ENCODE results near the gene PPARA. TPM values are rescaled to one million over a fixed set of nuclear protein-coding genes. Genes with fewer than 3 reads are reported as not detected.
A peak's percentile ranks its signal among the peaks of the same experiment; 100 is the strongest.

Gene PPARA
- total RNA-seq (10 to 100 TPM; 12.7 to 18.6 TPM), polyA plus RNA-seq (ENCODE audit: insufficient read length in 2 of 2) (10 to 100 TPM; 11.9 to 12.3 TPM)
- long read RNA-seq, donor 1, partial matches to known transcripts: 0 of 1 reads
- long read RNA-seq, donor 1, other reads (novel, unspliced or antisense): 0 of 1 reads
- long read RNA-seq, donor 2: 0 reads
- long read RNA-seq, donor 3, partial matches to known transcripts: 0 of 1 reads
- long read RNA-seq, donor 3, other reads (novel, unspliced or antisense): 0 of 1 reads
- long read RNA-seq, donor 4, full-length matches to known transcripts: 2 of 2 reads
- long read RNA-seq, donor 4, partial matches to known transcripts: 0 of 2 reads
- long read RNA-seq, donor 4, other reads (novel, unspliced or antisense): 0 of 2 reads

DNA sequence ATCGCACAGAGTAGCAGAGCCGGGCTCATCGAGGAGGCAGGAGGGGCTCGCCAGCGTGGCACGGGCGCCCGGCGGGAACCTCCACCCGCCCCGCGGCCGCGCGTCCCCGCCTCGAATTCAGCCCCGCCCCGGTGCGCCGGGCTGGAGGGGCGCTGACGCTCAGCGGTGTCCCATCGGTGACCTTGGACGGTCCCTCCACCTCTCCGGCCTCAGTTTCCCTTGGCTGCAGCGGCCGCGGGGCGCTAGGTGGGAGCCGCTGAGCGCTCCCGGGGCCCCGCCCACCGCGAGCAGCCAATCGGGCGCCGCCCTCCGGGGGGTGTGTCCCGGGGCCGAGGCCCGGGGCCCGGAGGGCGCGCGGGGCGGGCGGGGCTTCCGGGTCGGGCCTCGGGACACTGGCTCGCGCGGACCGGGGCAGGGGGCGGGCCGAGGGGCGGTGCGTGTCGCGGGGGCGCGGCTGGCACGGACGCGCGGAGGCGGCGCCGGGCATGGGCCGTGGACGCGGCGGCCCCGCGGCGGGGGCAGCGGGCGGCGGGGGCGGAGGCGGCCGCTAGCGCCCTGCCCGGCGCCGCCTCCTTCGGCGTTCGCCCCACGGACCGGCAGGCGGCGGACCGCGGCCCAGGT, at the start of gene PPARA:
Gene PPARA, plus strand, starts transcription at position 493 of the 621 bp plus-strand sequence. CDS start 47,858 bp downstream, outside the sequence.
- WGBS (ENCODE audit: insufficient coverage): under 1% methylated on average over 98 of the region's 98 CpGs

DNA sequence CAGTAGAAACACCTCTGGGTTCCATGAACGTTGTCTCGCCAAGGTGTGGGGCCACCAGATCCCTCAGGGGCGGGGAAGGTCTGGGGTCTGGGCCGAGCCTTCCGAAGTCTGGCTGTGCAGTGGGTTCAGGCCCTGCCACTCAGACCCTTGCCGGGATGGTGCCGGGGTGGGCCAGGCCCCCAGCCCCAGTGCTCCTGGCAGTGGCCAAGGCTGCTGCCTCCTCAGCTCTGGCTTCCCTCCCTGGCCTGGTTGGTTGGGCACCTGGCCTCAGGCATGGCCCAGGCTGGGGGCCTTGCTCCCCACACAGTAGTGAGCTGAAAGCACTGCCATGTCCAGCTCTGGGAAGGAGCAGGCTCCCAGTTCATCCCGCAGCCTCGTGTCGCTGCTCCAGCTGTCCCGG, 48.2 kb upstream of the PPARA start:
- peaks cover 91% of the 10 kb centered on the region for H3K4me1 ChIP-seq (ENCODE audit: control insufficient read depth, insufficient read depth, low read length)

More for the DNA sequence above, at the start of gene PPARA:
- peak within 1 kb of the TSS; percentile 79 for H3K4me3 ChIP-seq (ENCODE audit: low read depth, low read length)
- H3K4me1 ChIP-seq (ENCODE audit: control insufficient read depth, insufficient read depth, low read length): peaks cover 29% of the 10 kb centered on the region
- peaks cover 13% of the 10 kb centered on the region for H3K36me3 ChIP-seq (ENCODE audit: control insufficient read depth, insufficient read depth, low read length)
- peak within 1 kb of the TSS; percentile 88 for H3K27ac ChIP-seq (ENCODE audit: low read depth, low read length)
- DNase-seq (ENCODE audit: low read depth in 4 of 6, low spot score in 6 of 6): peak in 5 of 6 donors; percentile 48 to 91 (median 66)
- H3K27me3 ChIP-seq (ENCODE audit: control insufficient read depth, insufficient read depth, low read length): no peaks in the 10 kb centered on the region
- no peaks in the 10 kb centered on the region for H3K9me3 ChIP-seq (ENCODE audit: control insufficient read depth, insufficient read depth, low read length)

DNA sequence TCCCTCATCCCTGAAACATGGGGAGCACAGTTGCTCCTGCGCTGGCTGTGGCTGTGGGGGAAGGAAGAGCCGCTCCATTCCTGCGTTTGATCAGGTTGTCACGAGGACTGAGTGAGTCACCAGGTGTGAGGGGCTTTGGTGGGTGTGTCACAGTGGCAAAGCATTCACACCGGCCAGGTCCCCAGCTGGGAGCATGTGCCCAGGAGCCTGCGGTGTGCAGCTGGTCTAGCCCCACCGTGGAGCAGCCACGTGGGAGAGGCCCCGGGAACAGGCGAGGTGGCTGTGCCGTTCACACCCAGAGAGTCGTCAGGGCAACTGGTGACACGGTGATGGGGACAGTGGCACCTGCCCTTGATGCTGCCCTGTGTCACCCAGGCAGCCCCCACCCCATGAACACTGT, 47.6 kb upstream of the PPARA start:
- Histone ChIP-seq H3K4me1 (ENCODE audit: control insufficient read depth, insufficient read depth, low read length) (peaks cover 91% of the 10 kb centered on the region), H3K36me3 (ENCODE audit: control insufficient read depth, insufficient read depth, low read length) (peaks cover 100% of the 10 kb centered on the region), H3K27ac (ENCODE audit: low read depth, low read length) (peak overlapping the region; percentile 73), H3K4me3 (ENCODE audit: low read depth, low read length) (no peak overlapping the region), H3K27me3 (ENCODE audit: control insufficient read depth, insufficient read depth, low read length) (no peaks in the 10 kb centered on the region), H3K9me3 (ENCODE audit: control insufficient read depth, insufficient read depth, low read length) (no peaks in the 10 kb centered on the region)
- 65% methylated on average over 13 of the region's 13 CpGs for WGBS (ENCODE audit: insufficient coverage)
- no peak for DNase-seq (ENCODE audit: low read depth in 4 of 6, low spot score in 6 of 6)

More for the DNA sequence above, 48.2 kb upstream of the PPARA start:
- H3K27me3 ChIP-seq (ENCODE audit: control insufficient read depth, insufficient read depth, low read length): no peaks in the 10 kb centered on the region
- no peak overlapping the region for H3K4me3 ChIP-seq (ENCODE audit: low read depth, low read length)
- WGBS (ENCODE audit: insufficient coverage): 88% methylated on average over 11 of the region's 11 CpGs
- DNase-seq (ENCODE audit: low read depth in 4 of 6, low spot score in 6 of 6): no peak
- peaks cover 100% of the 10 kb centered on the region for H3K36me3 ChIP-seq (ENCODE audit: control insufficient read depth, insufficient read depth, low read length)
- peak overlapping the region; percentile 15 for H3K27ac ChIP-seq (ENCODE audit: low read depth, low read length)
- no peaks in the 10 kb centered on the region for H3K9me3 ChIP-seq (ENCODE audit: control insufficient read depth, insufficient read depth, low read length)

DNA sequence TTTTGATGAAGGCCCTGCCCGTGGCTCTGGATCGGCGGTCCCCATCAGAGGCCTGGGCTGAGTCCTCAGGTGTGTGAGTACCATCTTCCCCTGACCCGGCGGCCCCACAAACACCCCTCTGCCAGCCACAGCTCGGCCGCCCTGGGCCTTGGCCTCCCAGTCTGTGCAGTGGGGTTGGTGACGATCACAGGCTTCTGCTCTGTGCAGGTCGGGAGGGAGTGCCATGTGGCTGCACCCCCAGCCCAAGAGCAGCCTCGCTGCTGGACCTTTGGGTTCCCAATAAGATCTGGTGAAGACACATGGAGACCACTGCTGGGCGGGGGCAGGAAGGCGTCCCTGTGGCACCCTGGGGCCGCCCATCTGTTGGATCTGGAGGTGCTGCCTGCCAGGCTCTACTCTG, 47.1 kb upstream of the PPARA start:
- Histone ChIP-seq H3K27ac (ENCODE audit: low read depth, low read length) (peak overlapping the region; percentile 73), H3K4me3 (ENCODE audit: low read depth, low read length) (no peak overlapping the region), H3K4me1 (ENCODE audit: control insufficient read depth, insufficient read depth, low read length) (peaks cover 91% of the 10 kb centered on the region), H3K27me3 (ENCODE audit: control insufficient read depth, insufficient read depth, low read length) (no peaks in the 10 kb centered on the region), H3K36me3 (ENCODE audit: control insufficient read depth, insufficient read depth, low read length) (peaks cover 100% of the 10 kb centered on the region), H3K9me3 (ENCODE audit: control insufficient read depth, insufficient read depth, low read length) (no peaks in the 10 kb centered on the region)
- DNase-seq (ENCODE audit: low read depth in 4 of 6, low spot score in 6 of 6): no peak
- WGBS (ENCODE audit: insufficient coverage): 87% methylated on average over 8 of the region's 13 CpGs

DNA sequence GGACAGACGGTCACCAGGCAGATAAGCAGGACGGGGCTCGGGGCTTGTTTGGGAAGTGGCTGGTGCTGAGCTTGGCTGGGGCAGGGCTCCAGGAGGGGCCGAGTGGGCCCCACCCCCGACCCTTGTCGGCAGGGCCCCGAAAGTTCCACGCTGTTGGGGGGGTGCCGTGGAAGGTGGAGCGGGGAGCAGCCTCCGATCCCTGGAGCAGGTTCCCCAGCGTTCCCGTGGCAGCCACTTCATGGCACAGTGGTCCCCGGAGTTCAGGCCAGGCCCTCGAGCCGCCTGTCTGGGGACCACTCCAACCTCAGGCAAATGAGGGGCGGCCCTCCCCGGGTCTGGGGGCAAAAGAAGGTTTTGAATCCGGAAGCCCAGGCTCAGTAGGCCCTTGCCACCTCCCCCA, 46.7 kb upstream of the PPARA start:
- H3K27ac ChIP-seq (ENCODE audit: low read depth, low read length): peak overlapping the region; percentile 73
- H3K27me3 ChIP-seq (ENCODE audit: control insufficient read depth, insufficient read depth, low read length): no peaks in the 10 kb centered on the region
- no peaks in the 10 kb centered on the region for H3K9me3 ChIP-seq (ENCODE audit: control insufficient read depth, insufficient read depth, low read length)
- H3K4me3 ChIP-seq (ENCODE audit: low read depth, low read length): no peak overlapping the region
- no peak for DNase-seq (ENCODE audit: low read depth in 4 of 6, low spot score in 6 of 6)
- 82% methylated on average over 19 of the region's 19 CpGs for WGBS (ENCODE audit: insufficient coverage)
- H3K4me1 ChIP-seq (ENCODE audit: control insufficient read depth, insufficient read depth, low read length): peaks cover 91% of the 10 kb centered on the region
- H3K36me3 ChIP-seq (ENCODE audit: control insufficient read depth, insufficient read depth, low read length): peaks cover 100% of the 10 kb centered on the region

DNA sequence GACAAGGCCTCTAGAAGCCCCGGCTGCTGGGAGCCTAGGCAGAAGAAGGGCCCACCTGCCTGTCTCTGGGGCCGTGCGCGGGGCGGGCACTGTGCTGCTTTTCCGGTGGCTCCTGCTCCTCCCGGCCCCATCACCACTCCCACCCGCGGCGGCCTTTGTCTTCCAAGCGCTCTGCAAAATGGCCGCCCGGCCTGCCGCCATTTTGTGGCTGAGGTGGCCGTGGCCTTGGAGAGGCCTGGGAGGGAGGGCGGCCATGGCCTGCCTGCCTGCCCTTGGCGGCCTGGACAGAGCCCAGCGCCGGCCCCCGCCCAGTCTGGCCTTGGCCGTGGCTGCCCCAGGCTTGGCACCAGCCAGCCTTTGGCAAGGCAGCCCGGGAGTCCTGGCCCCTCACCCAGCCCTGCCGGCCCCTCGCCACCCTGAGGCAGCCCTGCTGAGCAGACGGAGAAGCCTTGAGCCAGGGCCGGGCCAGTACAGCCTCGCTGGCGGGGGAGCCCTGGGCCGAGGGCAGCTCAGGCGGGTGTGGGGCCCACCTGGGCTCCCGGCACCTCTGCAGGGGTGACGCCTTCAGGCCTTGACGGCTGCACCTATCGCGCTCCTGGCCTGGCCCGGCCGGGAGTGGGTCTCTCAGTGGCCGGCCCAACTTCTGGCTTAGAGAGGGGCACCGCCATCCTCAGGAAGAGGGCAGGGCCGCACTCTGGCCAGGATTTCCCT, 46.0 kb upstream of the PPARA start:
- H3K4me1 ChIP-seq (ENCODE audit: control insufficient read depth, insufficient read depth, low read length): peaks cover 91% of the 10 kb centered on the region
- no peak overlapping the region for H3K4me3 ChIP-seq (ENCODE audit: low read depth, low read length)
- peak in 1 of 6 donors; percentile 76 for DNase-seq (ENCODE audit: low read depth in 4 of 6, low spot score in 6 of 6)
- H3K9me3 ChIP-seq (ENCODE audit: control insufficient read depth, insufficient read depth, low read length): no peaks in the 10 kb centered on the region
- peak overlapping the region; percentile 73 for H3K27ac ChIP-seq (ENCODE audit: low read depth, low read length)
- peaks cover 100% of the 10 kb centered on the region for H3K36me3 ChIP-seq (ENCODE audit: control insufficient read depth, insufficient read depth, low read length)
- H3K27me3 ChIP-seq (ENCODE audit: control insufficient read depth, insufficient read depth, low read length): no peaks in the 10 kb centered on the region
- WGBS (ENCODE audit: insufficient coverage): 60% methylated on average over 35 of the region's 40 CpGs

DNA sequence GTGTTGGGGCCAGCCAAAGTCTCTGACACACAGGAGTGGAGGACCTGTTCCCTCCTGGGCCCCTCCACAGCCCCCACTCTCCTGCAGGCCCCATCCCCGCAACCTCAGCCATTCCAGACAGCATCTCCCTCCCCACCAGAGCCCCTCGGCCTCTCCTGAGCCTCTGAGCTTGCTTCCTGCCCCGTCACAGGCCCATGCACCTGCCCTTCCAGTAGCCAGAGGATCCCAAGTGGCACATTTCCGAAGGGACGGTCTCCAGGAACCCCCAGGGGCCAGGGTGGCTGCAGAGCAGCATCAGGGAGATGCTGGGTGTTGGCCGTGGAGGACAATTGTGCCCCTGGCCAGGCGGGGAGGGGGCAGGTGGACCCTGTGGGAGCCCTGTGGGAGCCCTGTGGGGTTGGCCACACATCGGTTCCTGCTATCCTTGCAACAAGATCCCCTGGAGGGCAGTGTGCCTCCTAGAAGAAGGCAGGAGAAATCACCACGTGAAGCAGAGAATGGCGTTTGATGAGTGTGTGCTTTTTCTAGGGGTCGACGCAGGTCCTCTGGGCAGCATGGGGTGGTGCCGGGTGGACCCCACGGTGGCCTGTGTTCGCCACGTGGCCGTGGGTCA, 45.3 kb upstream of the PPARA start:
- Histone ChIP-seq H3K27me3 (ENCODE audit: control insufficient read depth, insufficient read depth, low read length) (no peaks in the 10 kb centered on the region), H3K9me3 (ENCODE audit: control insufficient read depth, insufficient read depth, low read length) (no peaks in the 10 kb centered on the region), H3K36me3 (ENCODE audit: control insufficient read depth, insufficient read depth, low read length) (peaks cover 100% of the 10 kb centered on the region), H3K4me3 (ENCODE audit: low read depth, low read length) (no peak overlapping the region), H3K4me1 (ENCODE audit: control insufficient read depth, insufficient read depth, low read length) (peaks cover 91% of the 10 kb centered on the region), H3K27ac (ENCODE audit: low read depth, low read length) (peak overlapping the region; percentile 45)
- WGBS (ENCODE audit: insufficient coverage): 56% methylated on average over 17 of the region's 17 CpGs
- no peak for DNase-seq (ENCODE audit: low read depth in 4 of 6, low spot score in 6 of 6)

DNA sequence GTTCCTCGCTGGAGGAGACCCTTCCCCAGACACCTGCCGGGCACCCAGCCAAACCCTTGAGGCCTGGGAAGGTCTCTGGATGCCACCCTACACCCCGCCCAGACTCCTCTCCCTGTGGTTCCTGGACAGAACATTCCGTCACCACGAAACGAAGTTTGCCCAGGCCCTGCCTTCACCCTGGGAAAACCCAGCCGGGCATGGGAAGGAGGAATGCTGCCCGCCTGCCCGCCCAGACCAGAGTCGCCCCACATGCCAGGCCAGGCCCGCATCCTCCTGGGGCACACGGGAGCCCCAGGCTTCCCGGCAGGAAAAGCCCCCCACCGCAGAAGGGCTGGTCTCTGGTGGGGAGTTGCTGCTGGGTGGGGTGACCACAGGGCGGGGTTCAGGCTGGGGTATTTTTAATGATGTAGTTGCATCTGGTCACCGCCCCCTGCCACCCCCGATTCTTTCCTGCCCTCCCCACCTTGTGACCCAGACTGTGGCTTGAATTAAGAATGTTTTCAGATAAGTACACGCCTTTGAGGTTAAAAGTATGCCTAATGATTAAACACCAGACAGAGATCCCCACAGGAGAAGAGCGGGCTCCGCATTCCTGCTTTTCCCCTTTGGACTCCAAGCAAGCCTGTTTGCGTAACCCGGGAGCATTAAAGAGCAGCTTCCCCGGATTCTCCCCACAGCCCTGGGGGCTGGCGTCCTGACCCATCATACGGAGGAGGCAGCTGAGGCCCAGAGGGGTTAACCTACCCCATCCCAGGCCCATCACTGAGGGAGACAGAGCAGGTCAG, 44.6 kb upstream of the PPARA start:
- H3K27me3 ChIP-seq (ENCODE audit: control insufficient read depth, insufficient read depth, low read length): no peaks in the 10 kb centered on the region
- WGBS (ENCODE audit: insufficient coverage): 42% methylated on average over 14 of the region's 25 CpGs
- peaks cover 91% of the 10 kb centered on the region for H3K4me1 ChIP-seq (ENCODE audit: control insufficient read depth, insufficient read depth, low read length)
- H3K36me3 ChIP-seq (ENCODE audit: control insufficient read depth, insufficient read depth, low read length): peaks cover 100% of the 10 kb centered on the region
- H3K9me3 ChIP-seq (ENCODE audit: control insufficient read depth, insufficient read depth, low read length): no peaks in the 10 kb centered on the region
- H3K4me3 ChIP-seq (ENCODE audit: low read depth, low read length): no peak overlapping the region
- no peak for DNase-seq (ENCODE audit: low read depth in 4 of 6, low spot score in 6 of 6)
- H3K27ac ChIP-seq (ENCODE audit: low read depth, low read length): peak overlapping the region; percentile 70

Data from spinal cord (tissue), 10 donors.